ENCODE measurements around the gene XPC. TPM values are rescaled to one million over a fixed set of nuclear protein-coding genes. Genes with fewer than 3 reads are reported as not detected.

XPC gene
- total and polyA plus RNA-seq, 2 of the 8 experiments (the other 6 are each of a cell fraction or from before 2014, with no cell fraction given): 8.8 to 27.3 TPM

DNA sequence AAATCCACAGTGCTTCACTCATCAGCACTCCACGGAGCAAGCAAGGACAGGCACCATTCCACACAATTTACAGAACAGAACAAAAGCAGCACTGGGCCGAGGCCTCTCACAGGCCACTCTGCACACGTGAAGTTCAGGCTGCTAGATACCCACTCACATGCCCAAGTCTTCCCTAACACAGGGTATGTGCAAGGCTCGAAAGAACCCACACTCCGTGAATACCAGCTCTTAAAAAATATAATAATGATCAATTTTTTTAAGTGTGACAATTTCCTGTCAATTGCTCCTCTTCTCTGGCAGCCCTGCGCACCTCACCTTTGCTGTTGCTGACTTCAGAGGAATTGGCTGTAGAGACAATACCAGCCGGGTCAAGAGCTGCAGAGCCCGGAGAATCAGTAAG lies 19.0 kb downstream of the XPC start (continued):
- TF ChIP-seq MAFK (IDR thresholded peaks at IDR 0.05; ENCODE audit: low read depth, low read length) (no peak), TBP (IDR thresholded peaks at IDR 0.05; ENCODE audit: low read depth, low read length) (no peak), CHD2 (IDR thresholded peaks at IDR 0.05; ENCODE audit: low read length) (no peak), KDM1A (IDR thresholded peaks at IDR 0.05; ENCODE audit: borderline replicate concordance, low read length) (no peak), SAP30 (IDR thresholded peaks at IDR 0.05; ENCODE audit: insufficient read depth, insufficient replicate concordance, low read length) (no peak), RFX5 (IDR thresholded peaks at IDR 0.05; ENCODE audit: borderline replicate concordance, low read depth, low read length) (no peak), CBX5 (IDR thresholded peaks at IDR 0.05; ENCODE audit: low read depth, low read length) (no peak)

All from H1 (cell line).